ENCODE measurements around the gene PTHLH. TPM values are rescaled to one million over a fixed set of nuclear protein-coding genes. Genes with fewer than 3 reads are reported as not detected.

The PTHLH gene
- total RNA-seq, 3 donors from 2014 or later (not counting 1 experiment from before 2014, with no cell fraction given): not detected

DNA sequence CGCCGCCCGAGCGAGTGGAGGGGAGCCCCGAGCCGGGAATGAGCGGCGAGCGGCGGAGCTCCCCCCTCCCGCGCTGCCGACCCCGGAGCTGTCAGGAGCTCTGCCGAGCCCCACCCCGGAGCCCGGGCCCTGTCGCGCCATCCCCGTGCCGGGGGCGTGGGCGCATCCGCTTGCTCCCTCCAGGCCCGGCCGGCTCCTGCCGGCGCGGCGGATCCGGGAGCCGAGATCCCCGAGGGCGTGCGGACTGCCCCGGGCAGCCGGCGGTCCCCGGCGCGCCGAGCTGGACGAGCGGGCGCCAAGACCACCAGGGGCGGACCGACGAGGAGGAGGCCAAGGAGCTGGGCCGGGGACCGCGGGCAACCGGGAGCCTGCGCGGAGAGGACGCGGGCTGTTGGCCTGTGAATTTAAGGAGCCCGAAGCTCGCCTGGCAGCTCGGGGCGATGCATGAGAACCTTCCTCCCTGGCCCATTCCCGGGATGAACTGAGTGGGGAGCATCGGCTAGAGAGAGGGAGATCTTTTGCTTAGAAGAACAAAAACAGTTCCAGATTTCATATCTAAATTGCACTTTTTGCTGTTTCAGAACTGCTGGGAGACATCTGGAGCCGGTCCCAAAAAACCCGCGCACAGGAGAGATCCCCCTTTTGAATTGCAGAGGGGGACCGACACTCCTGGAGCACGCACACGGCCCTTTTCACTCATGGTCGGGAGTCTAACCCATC is 2.0 kb downstream of the PTHLH start:
- ATAC-seq: peak in 1 of 3 donors; percentile 15
- DNase-seq: no peak
- no peak overlapping the region for H3K4me3 Mint-ChIP-seq
- Histone ChIP-seq H3K4me1 (ENCODE audit: control insufficient read depth, insufficient read depth, low read length) (peaks cover 12% of the 10 kb centered on the region), H3K27me3 (ENCODE audit: control insufficient read depth, insufficient read depth, low read length) (peaks cover 58% of the 10 kb centered on the region), H3K27ac (ENCODE audit: low read length) (no peak overlapping the region), H3K4me3 (ENCODE audit: low read length) (no peak overlapping the region), H3K36me3 (ENCODE audit: control insufficient read depth, insufficient read depth, low read length) (no peaks in the 10 kb centered on the region), H3K9me3 (ENCODE audit: control insufficient read depth, insufficient read depth, low read length) (no peaks in the 10 kb centered on the region)
- peaks cover 5% of the 10 kb centered on the region for H3K36me3 Mint-ChIP-seq
- TF ChIP-seq, protein P1, sequence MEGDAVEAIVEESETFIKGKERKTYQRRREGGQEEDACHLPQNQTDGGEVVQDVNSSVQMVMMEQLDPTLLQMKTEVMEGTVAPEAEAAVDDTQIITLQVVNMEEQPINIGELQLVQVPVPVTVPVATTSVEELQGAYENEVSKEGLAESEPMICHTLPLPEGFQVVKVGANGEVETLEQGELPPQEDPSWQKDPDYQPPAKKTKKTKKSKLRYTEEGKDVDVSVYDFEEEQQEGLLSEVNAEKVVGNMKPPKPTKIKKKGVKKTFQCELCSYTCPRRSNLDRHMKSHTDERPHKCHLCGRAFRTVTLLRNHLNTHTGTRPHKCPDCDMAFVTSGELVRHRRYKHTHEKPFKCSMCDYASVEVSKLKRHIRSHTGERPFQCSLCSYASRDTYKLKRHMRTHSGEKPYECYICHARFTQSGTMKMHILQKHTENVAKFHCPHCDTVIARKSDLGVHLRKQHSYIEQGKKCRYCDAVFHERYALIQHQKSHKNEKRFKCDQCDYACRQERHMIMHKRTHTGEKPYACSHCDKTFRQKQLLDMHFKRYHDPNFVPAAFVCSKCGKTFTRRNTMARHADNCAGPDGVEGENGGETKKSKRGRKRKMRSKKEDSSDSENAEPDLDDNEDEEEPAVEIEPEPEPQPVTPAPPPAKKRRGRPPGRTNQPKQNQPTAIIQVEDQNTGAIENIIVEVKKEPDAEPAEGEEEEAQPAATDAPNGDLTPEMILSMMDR (IDR thresholded peaks at IDR 0.05): no peak
- H3K4me1 Mint-ChIP-seq: peaks cover 7 to 12% of the 10 kb centered on the region in 2 donors
- intact Hi-C loops (cut with micrococcal nuclease): no loop called here
- H3K27ac Mint-ChIP-seq: no peak overlapping the region
- 2% methylated on average over 69 of the region's 69 CpGs for WGBS (ENCODE audit: insufficient coverage)
- H3K27me3 Mint-ChIP-seq (ENCODE audit: low read depth in 2 of 2): peaks cover 49 to 72% of the 10 kb centered on the region in 2 donors
- peaks cover 0 to 2% of the 10 kb centered on the region in 2 donors for H3K9me3 Mint-ChIP-seq

DNA sequence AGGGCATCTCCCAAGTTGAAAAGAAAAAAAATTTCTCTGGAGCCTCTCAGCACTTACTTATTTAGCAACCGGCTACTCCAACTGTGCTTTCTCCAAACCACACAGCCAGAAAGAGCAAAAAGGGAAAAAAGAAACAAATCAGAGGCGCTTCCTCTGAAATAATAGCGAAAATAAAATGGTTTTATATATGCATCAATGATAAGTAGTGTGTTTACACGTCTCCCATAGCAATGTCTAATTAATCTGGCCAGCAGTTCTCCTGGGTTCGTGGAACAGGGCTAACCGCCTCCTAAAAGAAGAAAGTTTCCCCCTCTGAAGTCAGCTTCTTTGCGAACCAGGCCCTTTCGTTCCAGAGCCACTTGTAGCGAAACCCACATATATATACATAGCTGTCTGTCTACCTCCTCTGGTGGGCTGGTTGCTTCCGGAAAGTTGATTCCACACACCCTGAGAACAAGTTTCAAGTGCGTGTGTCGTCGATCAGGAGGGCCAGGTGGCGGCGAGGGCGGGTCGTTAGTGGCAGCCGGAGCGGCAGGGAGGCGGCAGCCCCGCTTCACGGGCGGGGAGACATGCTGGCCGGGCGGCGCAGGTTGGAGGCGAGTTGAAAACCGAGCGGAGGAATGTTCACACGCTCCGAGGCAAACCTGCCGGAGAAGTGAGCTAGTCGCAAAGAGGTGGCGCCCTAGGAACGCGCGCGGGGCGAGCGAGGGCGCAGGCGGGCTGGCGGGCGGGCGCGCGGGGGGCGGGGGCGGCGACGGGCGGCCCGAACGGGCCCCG is 2.7 kb downstream of the PTHLH start:
- intact Hi-C loops (cut with micrococcal nuclease): no loop called here
- H3K27ac Mint-ChIP-seq: no peak overlapping the region
- under 1% methylated on average over 54 of the region's 55 CpGs for WGBS (ENCODE audit: insufficient coverage)
- no peak overlapping the region for H3K4me3 ChIP-seq (ENCODE audit: low read length)
- TF ChIP-seq, protein P1 (IDR thresholded peaks at IDR 0.05): no peak
- peak overlapping the region; percentile 35 for H3K4me3 Mint-ChIP-seq
- H3K9me3 ChIP-seq (ENCODE audit: control insufficient read depth, insufficient read depth, low read length): no peaks in the 10 kb centered on the region
- peaks cover 5% of the 10 kb centered on the region for H3K36me3 Mint-ChIP-seq
- peaks cover 57% of the 10 kb centered on the region for H3K27me3 ChIP-seq (ENCODE audit: control insufficient read depth, insufficient read depth, low read length)
- peaks cover 7 to 12% of the 10 kb centered on the region in 2 donors for H3K4me1 Mint-ChIP-seq
- no peaks in the 10 kb centered on the region for H3K36me3 ChIP-seq (ENCODE audit: control insufficient read depth, insufficient read depth, low read length)
- peak in 1 of 3 donors; percentile 29 for ATAC-seq
- peaks cover 12% of the 10 kb centered on the region for H3K4me1 ChIP-seq (ENCODE audit: control insufficient read depth, insufficient read depth, low read length)
- no peak overlapping the region for H3K27ac ChIP-seq (ENCODE audit: low read length)
- H3K9me3 Mint-ChIP-seq: peaks cover 0 to 2% of the 10 kb centered on the region in 2 donors
- peak in 1 of 2 donors; percentile 46 for DNase-seq
- H3K27me3 Mint-ChIP-seq (ENCODE audit: low read depth in 2 of 2): peaks cover 52 to 79% of the 10 kb centered on the region in 2 donors

DNA sequence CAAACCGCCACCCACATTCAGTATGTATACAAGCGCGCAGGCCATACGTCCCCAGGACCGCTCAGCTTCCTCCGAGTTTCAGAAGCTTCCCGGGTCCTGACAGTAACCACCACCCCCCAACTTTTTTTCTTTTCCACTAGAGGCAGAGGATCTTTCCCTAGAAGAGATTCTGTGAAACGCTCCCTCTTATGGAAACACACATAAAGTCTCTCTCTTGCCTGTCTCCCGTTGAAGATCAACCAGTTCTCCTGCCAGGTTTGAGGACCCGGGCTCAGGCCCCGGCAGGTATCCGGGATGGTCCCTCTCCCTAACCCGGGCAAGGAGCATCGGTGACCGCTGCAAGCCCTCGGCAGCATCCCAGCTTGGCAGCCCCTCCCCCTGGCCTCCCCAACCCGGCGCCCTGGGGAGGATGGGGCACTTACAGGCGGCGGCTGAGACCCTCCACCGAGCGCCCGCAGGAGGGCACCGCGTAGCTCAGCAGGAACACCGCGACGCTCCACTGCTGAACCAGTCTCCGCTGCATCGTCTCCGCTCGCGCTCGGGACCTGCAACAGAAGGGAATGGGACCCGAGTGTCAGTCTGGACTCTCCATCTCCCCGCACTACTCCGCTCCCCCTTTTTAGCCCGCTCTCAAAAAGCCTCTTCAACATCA is 3.4 kb downstream of the PTHLH start:
- Mint-ChIP-seq H3K9me3 (peaks cover 2% of the 10 kb centered on the region in 2 donors), H3K4me1 (peaks cover 7 to 12% of the 10 kb centered on the region in 2 donors), H3K27ac (no peak overlapping the region), H3K4me3 (peak overlapping the region; percentile 35), H3K27me3 (ENCODE audit: low read depth in 2 of 2) (peaks cover 52 to 83% of the 10 kb centered on the region in 2 donors), H3K36me3 (peaks cover 5% of the 10 kb centered on the region)
- peak in 1 of 2 donors; percentile 8 for DNase-seq
- no peak for ATAC-seq
- TF ChIP-seq, protein P1 (IDR thresholded peaks at IDR 0.05): no peak
- no peak overlapping the region for H3K4me3 ChIP-seq (ENCODE audit: low read length)
- H3K4me1 ChIP-seq (ENCODE audit: control insufficient read depth, insufficient read depth, low read length): peaks cover 12% of the 10 kb centered on the region
- 4% methylated on average over 38 of the region's 38 CpGs for WGBS (ENCODE audit: insufficient coverage)
- intact Hi-C loops (cut with micrococcal nuclease): no loop called here
- no peaks in the 10 kb centered on the region for H3K36me3 ChIP-seq (ENCODE audit: control insufficient read depth, insufficient read depth, low read length)
- H3K27me3 ChIP-seq (ENCODE audit: control insufficient read depth, insufficient read depth, low read length): peaks cover 52% of the 10 kb centered on the region
- no peaks in the 10 kb centered on the region for H3K9me3 ChIP-seq (ENCODE audit: control insufficient read depth, insufficient read depth, low read length)
- no peak overlapping the region for H3K27ac ChIP-seq (ENCODE audit: low read length)
